ENCODE data around the gene EXOSC2. TPM values are rescaled to one million over a fixed set of nuclear protein-coding genes. Genes with fewer than 3 reads are reported as not detected.

The EXOSC2 gene
- total RNA-seq, 1 donor from 2014 or later, result 29.7 TPM

DNA sequence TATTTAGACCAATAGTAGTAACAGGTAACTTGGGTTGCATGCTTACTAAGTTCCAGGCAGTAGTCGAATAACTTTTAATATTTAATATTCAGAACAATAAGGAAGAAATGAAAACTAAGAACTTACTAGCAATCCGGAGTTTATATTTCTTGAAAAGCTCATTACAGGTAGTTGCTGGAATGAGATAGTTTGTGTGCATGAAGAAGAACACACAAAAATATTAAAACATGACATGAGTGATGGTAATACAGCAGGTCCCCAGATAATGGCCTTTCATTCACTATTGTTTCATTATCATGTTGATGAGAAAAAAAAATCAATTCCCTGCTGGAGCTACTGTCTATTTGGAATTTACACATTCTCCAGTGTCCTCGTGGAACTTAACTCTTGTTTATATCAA, 44.7 kb downstream of the EXOSC2 start:
- DNase-seq (ENCODE audit: low spot score), result no peak

GRCh38 chr9:130739081-130739480, 45.5 kb downstream of the EXOSC2 start:
- no peak for DNase-seq (ENCODE audit: low spot score)

DNA sequence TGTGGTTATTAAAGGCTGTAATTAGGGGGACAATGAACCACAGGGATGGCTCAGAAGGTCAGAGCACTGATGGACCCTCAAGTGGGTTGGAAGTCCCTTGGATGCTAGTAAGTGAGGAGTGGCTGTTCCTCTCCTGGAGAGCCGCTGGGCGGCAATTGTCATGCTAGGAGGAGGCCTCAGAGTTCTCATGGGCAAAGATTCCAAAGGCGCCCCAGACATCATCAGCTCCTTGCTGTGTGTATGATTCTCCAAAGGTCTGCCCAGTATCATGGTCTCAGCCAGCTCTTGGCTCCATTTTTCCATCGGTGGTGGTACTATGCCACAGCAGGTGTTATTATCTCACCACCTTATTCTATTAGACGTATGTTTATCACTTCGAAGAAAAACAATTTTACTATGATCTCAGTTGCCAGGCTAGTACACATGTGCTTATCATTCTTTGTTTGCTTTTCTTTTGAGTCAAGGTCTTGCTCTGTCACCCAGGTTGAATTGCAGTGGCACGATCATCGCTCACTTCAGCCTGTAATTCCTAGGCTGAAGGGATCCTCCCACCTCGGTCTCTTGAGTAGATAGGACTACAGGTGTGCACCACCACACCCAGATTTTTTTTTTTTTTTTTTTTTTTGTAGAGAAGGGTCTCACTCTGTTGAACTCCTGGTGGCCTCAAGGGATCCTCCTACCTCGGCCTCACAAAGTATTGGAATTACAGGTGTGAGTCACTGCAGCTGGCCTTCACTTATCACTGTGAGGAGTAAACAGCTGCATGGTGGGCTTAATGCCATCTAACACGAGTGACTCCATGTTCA, 46.8 kb downstream of the EXOSC2 start:
- DNase-seq (ENCODE audit: low spot score), result no peak

DNA sequence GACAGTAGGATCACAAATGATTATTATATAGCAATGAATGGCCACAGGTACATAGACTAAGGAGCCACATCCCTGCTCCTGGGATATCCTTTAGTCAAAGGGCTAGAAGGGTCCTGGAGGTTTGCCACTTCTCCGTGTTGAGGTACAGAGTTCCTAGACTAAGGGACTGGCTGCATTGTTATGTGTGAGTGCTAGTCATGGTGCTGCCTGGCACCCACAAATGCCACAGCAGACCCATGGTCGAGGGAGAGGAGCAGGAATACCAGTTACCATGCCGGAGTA, 47.4 kb downstream of the EXOSC2 start:
- DNase-seq (ENCODE audit: low spot score), result no peak

DNA sequence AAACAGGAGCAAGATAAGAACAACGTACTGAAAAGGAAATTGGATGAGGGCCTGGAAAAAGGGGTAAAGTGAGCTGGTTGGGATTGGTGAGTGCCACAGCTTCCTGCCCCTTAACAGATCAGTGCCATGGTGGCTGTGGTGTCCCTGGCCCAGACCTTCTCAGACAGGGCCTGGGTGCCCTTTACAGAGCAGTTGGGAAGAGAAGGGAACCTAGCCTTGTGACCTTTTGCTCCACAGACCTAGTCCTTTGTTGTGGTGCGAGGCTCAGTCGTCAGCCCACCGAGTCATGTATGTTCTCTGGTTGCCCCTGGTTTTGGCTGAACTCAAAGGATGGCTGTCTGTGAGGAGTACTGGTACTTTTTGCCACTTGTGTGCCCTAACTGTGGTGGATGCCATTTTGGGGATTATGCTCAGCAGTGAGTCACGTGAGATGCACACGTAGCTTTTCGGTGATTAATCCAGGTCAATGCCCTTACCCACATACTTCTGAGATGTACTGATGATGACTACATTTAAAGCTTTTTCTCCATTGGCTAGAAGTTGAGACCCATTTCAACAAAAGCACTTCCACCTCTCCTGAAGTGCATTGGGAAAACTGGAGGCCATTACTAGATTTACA, 48.4 kb downstream of the EXOSC2 start:
- DNase-seq (ENCODE audit: low spot score), result no peak

DNA sequence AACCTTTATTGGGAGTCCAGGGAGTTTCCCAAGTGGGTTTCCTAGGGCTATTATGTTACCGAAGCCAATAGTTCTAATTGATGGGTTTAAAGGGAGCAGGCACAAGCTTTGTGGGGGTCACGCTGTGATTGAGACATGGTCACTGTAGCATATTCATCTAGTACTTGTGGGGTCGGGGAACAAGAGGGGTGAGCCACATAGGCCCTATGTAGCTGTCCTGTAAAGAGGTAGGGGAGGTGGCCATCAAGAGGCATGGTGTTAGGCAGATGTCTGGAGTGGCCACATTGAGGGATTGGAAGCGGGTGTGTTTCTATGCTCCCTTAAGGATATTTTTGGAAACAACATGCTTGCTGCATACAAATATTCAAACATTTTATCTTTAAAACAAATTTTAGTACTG, 50.1 kb downstream of the EXOSC2 start:
- no peak for DNase-seq (ENCODE audit: low spot score)

- DNase-seq (ENCODE audit: low spot score), result no peak
Measured at GRCh38 chr9:130745210-130745800, 51.7 kb downstream of the EXOSC2 start.

DNA sequence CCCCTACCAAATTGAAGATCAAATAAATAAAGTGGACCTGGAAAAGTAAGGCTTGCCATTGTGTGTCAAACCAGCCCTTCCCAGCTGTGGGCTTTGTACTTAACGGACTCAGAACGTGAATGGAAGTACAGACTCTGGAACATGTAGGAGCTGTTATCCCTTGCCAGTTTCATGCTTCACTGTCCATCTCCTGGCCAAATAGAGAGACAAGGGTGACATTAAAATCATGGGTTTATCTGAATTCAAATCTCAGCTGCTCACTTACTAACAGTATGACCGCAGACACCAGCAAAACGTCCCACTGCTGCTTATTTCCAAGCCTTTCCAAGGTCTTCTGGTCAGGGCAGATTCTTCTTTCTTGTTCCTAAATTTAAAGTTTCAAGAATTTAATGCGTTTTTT, 52.2 kb downstream of the EXOSC2 start:
- no peak for DNase-seq (ENCODE audit: low spot score)

GRCh38 chr9:130746434-130747212, 53.0 kb downstream of the EXOSC2 start:
- no peak for DNase-seq (ENCODE audit: low spot score)

- DNase-seq (ENCODE audit: low spot score), result no peak
Measured at GRCh38 chr9:130751631-130752355, 58.2 kb downstream of the EXOSC2 start.

Other genes with a start within 250 kb of the EXOSC2 start
- 271 TPM for gene ASS1, start 248.8 kb upstream of the EXOSC2 start, total RNA-seq
- 58.4 TPM for gene FUBP3, start 114.2 kb upstream of the EXOSC2 start, total RNA-seq
- gene PRDM12, start 29.2 kb upstream of the EXOSC2 start, total RNA-seq, result 0.21 TPM
- gene ABL1, start 141.5 kb downstream of the EXOSC2 start, total RNA-seq, result 72.6 TPM
- gene QRFP, start 203.0 kb downstream of the EXOSC2 start, total RNA-seq, result not detected
- not detected for gene FIBCD1, start 245.5 kb downstream of the EXOSC2 start, total RNA-seq